ENCODE data around the gene BARX1. TPM values are rescaled to one million over a fixed set of nuclear protein-coding genes. Genes with fewer than 3 reads are reported as not detected.

The BARX1 gene
- total and polyA plus RNA-seq, 4 donors, result 0.23 to 0.27 TPM; not detected in 2

GRCh38 chr9:93962561-93963440 lies 7.6 kb upstream of the BARX1 start:
- Histone ChIP-seq H3K27ac (ENCODE audit: low read depth in 1 of 2, low read length in 2 of 2) (no peak overlapping the region), H3K9me3 (ENCODE audit: control insufficient read depth, low read length) (no peaks in the 10 kb centered on the region), H3K4me3 (ENCODE audit: low read length in 2 of 2) (no peak overlapping the region), H3K36me3 (ENCODE audit: control insufficient read depth in 1 of 2, insufficient read depth in 2 of 2, low read length in 1 of 2) (no peaks in the 10 kb centered on the region), H3K27me3 (ENCODE audit: control insufficient read depth in 1 of 2, insufficient read depth in 2 of 2, low read length in 1 of 2) (no peaks in the 10 kb centered on the region), H3K4me1 (ENCODE audit: control insufficient read depth in 1 of 2, insufficient read depth in 2 of 2, low read length in 2 of 2) (no peaks in the 10 kb centered on the region)
- intact Hi-C loops (cut with DNase I), result loop anchor here (2.0 to 10.0 kb wide), 4 partner anchors 136 to 1542 kb away; no protein-coding TSS in a partner anchor
- WGBS, 2 donors, result 18 to 20% methylated on average over 22 of the region's 22 CpGs
- DNase-seq (peak; percentile 87 to 90), ATAC-seq (ENCODE audit: low FRiP score) (peak; percentile 90)

- Histone ChIP-seq H3K9me3 (ENCODE audit: control insufficient read depth, low read length) (no peaks in the 10 kb centered on the region), H3K27me3 (ENCODE audit: control insufficient read depth in 1 of 2, insufficient read depth in 2 of 2, low read length in 1 of 2) (no peaks in the 10 kb centered on the region), H3K36me3 (ENCODE audit: control insufficient read depth in 1 of 2, insufficient read depth in 2 of 2, low read length in 1 of 2) (no peaks in the 10 kb centered on the region), H3K27ac (ENCODE audit: low read depth in 1 of 2, low read length in 2 of 2) (no peak overlapping the region), H3K4me1 (ENCODE audit: control insufficient read depth in 1 of 2, insufficient read depth in 2 of 2, low read length in 2 of 2) (no peaks in the 10 kb centered on the region), H3K4me3 (ENCODE audit: low read length in 2 of 2) (no peak overlapping the region)
- DNase-seq (no peak), ATAC-seq (ENCODE audit: low FRiP score) (no peak)
- intact Hi-C loops (cut with DNase I), result loop anchor here (2.0 to 10.0 kb wide), 4 partner anchors 135 to 1543 kb away; no protein-coding TSS in a partner anchor
- WGBS, 2 donors, result 91 to 92% methylated on average over 1 of the region's 1 CpG
Observed at GRCh38 chr9:93962017-93962416, 6.9 kb upstream of the BARX1 start.

- DNase-seq, result peak in 1 of 2 donors; percentile 57
- intact Hi-C loops (cut with DNase I), result loop anchor here (5.0 to 10.0 kb wide), 3 partner anchors 134 to 1544 kb away; no protein-coding TSS in a partner anchor
- no peaks in the 10 kb centered on the region for H3K27me3 ChIP-seq (ENCODE audit: control insufficient read depth in 1 of 2, insufficient read depth in 2 of 2, low read length in 1 of 2)
Observed at GRCh38 chr9:93960971-93961841, 6.1 kb upstream of the BARX1 start.

GRCh38 chr9:93960221-93960970 lies 5.2 kb upstream of the BARX1 start:
- DNase-seq, result peak in 1 of 2 donors; percentile 76
- H3K36me3 ChIP-seq (ENCODE audit: control insufficient read depth in 1 of 2, insufficient read depth in 2 of 2, low read length in 1 of 2), result no peaks in the 10 kb centered on the region
- no peaks in the 10 kb centered on the region for H3K27me3 ChIP-seq (ENCODE audit: control insufficient read depth in 1 of 2, insufficient read depth in 2 of 2, low read length in 1 of 2)
- no peaks in the 10 kb centered on the region for H3K4me1 ChIP-seq (ENCODE audit: control insufficient read depth in 1 of 2, insufficient read depth in 2 of 2, low read length in 2 of 2)
- H3K9me3 ChIP-seq (ENCODE audit: control insufficient read depth, low read length), result no peaks in the 10 kb centered on the region
- 21% methylated on average over 62 to 63 of the region's 63 CpGs for WGBS, 2 donors
- no peak for ATAC-seq (ENCODE audit: low FRiP score)
- intact Hi-C loops (cut with DNase I), result loop anchor here (5.0 to 10.0 kb wide), 3 partner anchors 133 to 1544 kb away; no protein-coding TSS in a partner anchor
- H3K27ac ChIP-seq (ENCODE audit: low read depth in 1 of 2, low read length in 2 of 2), result no peak overlapping the region
- H3K4me3 ChIP-seq (ENCODE audit: low read length in 2 of 2), result no peak overlapping the region

More at GRCh38 chr9:93960971-93961841, 6.1 kb upstream of the BARX1 start:
- no peak for ATAC-seq (ENCODE audit: low FRiP score)
- Histone ChIP-seq H3K4me1 (ENCODE audit: control insufficient read depth in 1 of 2, insufficient read depth in 2 of 2, low read length in 2 of 2) (no peaks in the 10 kb centered on the region), H3K27ac (ENCODE audit: low read depth in 1 of 2, low read length in 2 of 2) (no peak overlapping the region), H3K4me3 (ENCODE audit: low read length in 2 of 2) (no peak overlapping the region), H3K9me3 (ENCODE audit: control insufficient read depth, low read length) (no peaks in the 10 kb centered on the region), H3K36me3 (ENCODE audit: control insufficient read depth in 1 of 2, insufficient read depth in 2 of 2, low read length in 1 of 2) (no peaks in the 10 kb centered on the region)
- WGBS, 2 donors, result 82 to 83% methylated on average over 11 of the region's 11 CpGs

GRCh38 chr9:93959739-93960154 lies 4.6 kb upstream of the BARX1 start:
- ATAC-seq (ENCODE audit: low FRiP score) (no peak), DNase-seq (no peak)
- H3K4me3 ChIP-seq (ENCODE audit: low read length in 2 of 2), result no peak overlapping the region
- H3K27ac ChIP-seq (ENCODE audit: low read depth in 1 of 2, low read length in 2 of 2), result no peak overlapping the region
- no peaks in the 10 kb centered on the region for H3K4me1 ChIP-seq (ENCODE audit: control insufficient read depth in 1 of 2, insufficient read depth in 2 of 2, low read length in 2 of 2)
- intact Hi-C loops (cut with DNase I), result loop anchor here (5.0 to 10.0 kb wide), 3 partner anchors 132 to 1545 kb away; no protein-coding TSS in a partner anchor
- H3K9me3 ChIP-seq (ENCODE audit: control insufficient read depth, low read length), result no peaks in the 10 kb centered on the region
- no peaks in the 10 kb centered on the region for H3K36me3 ChIP-seq (ENCODE audit: control insufficient read depth in 1 of 2, insufficient read depth in 2 of 2, low read length in 1 of 2)
- H3K27me3 ChIP-seq (ENCODE audit: control insufficient read depth in 1 of 2, insufficient read depth in 2 of 2, low read length in 1 of 2), result no peaks in the 10 kb centered on the region
- 29 to 34% methylated on average over 10 of the region's 10 CpGs for WGBS, 2 donors

- Histone ChIP-seq H3K9me3 (ENCODE audit: control insufficient read depth, low read length) (no peaks in the 10 kb centered on the region), H3K36me3 (ENCODE audit: control insufficient read depth in 1 of 2, insufficient read depth in 2 of 2, low read length in 1 of 2) (no peaks in the 10 kb centered on the region), H3K4me3 (ENCODE audit: low read length in 2 of 2) (peak overlapping the region; percentile 6 to 18), H3K27me3 (ENCODE audit: control insufficient read depth in 1 of 2, insufficient read depth in 2 of 2, low read length in 1 of 2) (no peaks in the 10 kb centered on the region), H3K27ac (ENCODE audit: low read depth in 1 of 2, low read length in 2 of 2) (no peak overlapping the region), H3K4me1 (ENCODE audit: control insufficient read depth in 1 of 2, insufficient read depth in 2 of 2, low read length in 2 of 2) (no peaks in the 10 kb centered on the region)
- intact Hi-C loops (cut with DNase I), result no loop called here
- ATAC-seq (ENCODE audit: low FRiP score) (no peak), DNase-seq (peak in 1 of 2 donors; percentile 78)
- WGBS, 2 donors, result 6 to 8% methylated on average over 65 to 66 of the region's 66 CpGs
Observed at GRCh38 chr9:93958819-93959682, 3.9 kb upstream of the BARX1 start.

- DNase-seq, result peak in 1 of 2 donors; percentile 74
- no peaks in the 10 kb centered on the region for H3K27me3 ChIP-seq (ENCODE audit: control insufficient read depth in 1 of 2, insufficient read depth in 2 of 2, low read length in 1 of 2)
- H3K36me3 ChIP-seq (ENCODE audit: control insufficient read depth in 1 of 2, insufficient read depth in 2 of 2, low read length in 1 of 2), result no peaks in the 10 kb centered on the region
- no peak for ATAC-seq (ENCODE audit: low FRiP score)
- no peak overlapping the region for H3K27ac ChIP-seq (ENCODE audit: low read depth in 1 of 2, low read length in 2 of 2)
- no peaks in the 10 kb centered on the region for H3K9me3 ChIP-seq (ENCODE audit: control insufficient read depth, low read length)
- intact Hi-C loops (cut with DNase I), result no loop called here
- H3K4me3 ChIP-seq (ENCODE audit: low read length in 2 of 2), result no peak overlapping the region
- 56 to 57% methylated on average over 48 to 49 of the region's 49 CpGs for WGBS, 2 donors
- no peaks in the 10 kb centered on the region for H3K4me1 ChIP-seq (ENCODE audit: control insufficient read depth in 1 of 2, insufficient read depth in 2 of 2, low read length in 2 of 2)
Observed at GRCh38 chr9:93958121-93958818, 3.1 kb upstream of the BARX1 start.

Measured in aorta (tissue), 5 donors.